ENCODE data around the gene LY86.
"Not testable (repeated sequence)": the region's sequence is repeated elsewhere in the genome, so short reads cannot be mapped to it uniquely, and the experiment has no call there.

Gene LY86

GRCh38 chr6:6661684-6662083 is 73.2 kb downstream of the LY86 start:
- no peak for DNase-seq (ENCODE audit: insufficient read length, low spot score)
- FAIRE-seq = no peak
- TF ChIP-seq SPI1 (IDR thresholded peaks at IDR 0.05; ENCODE audit: low read depth, low read length) = no peak

GRCh38 chr6:6663421-6664135 is 75.1 kb downstream of the LY86 start:
- no peak for FAIRE-seq

GRCh38 chr6:6665555-6666243 is 77.2 kb downstream of the LY86 start:
- DNase-seq (ENCODE audit: insufficient read length, low spot score) (no peak), FAIRE-seq (no peak)
- TF ChIP-seq SPI1 (IDR thresholded peaks at IDR 0.05; ENCODE audit: low read depth, low read length) = no peak
- TF ChIP-seq POLR2A (IDR thresholded peaks at IDR 0.05; ENCODE audit: low read depth, low read length) = no peak
- TF ChIP-seq TAF1 (IDR thresholded peaks at IDR 0.05; ENCODE audit: low read depth, low read length) = no peak

More at GRCh38 chr6:6663421-6664135, 75.1 kb downstream of the LY86 start:
- no peak for DNase-seq (ENCODE audit: insufficient read length, low spot score)
- no peak for TF ChIP-seq PAX5 (IDR thresholded peaks at IDR 0.05; ENCODE audit: insufficient read depth, low read length, severe bottlenecking)
- no peak for TF ChIP-seq TAF1 (IDR thresholded peaks at IDR 0.05; ENCODE audit: low read depth, low read length)
- no peak for TF ChIP-seq SPI1 (IDR thresholded peaks at IDR 0.05; ENCODE audit: low read depth, low read length)
- TF ChIP-seq POLR2AphosphoS5 (IDR thresholded peaks at IDR 0.05; ENCODE audit: low read depth, low read length) = no peak
- no peak for TF ChIP-seq POU2F2 (IDR thresholded peaks at IDR 0.05; ENCODE audit: low read depth, low read length)
- no peak for TF ChIP-seq POLR2A (IDR thresholded peaks at IDR 0.05; ENCODE audit: low read depth, low read length)

GRCh38 chr6:6670150-6670549 is 81.6 kb downstream of the LY86 start:
- DNase-seq (ENCODE audit: insufficient read length, low spot score); FAIRE-seq: not testable (repeated sequence)

- FAIRE-seq = no peak
- no peak for TF ChIP-seq SPI1 (IDR thresholded peaks at IDR 0.05; ENCODE audit: low read depth, low read length)
- TF ChIP-seq POU2F2 (IDR thresholded peaks at IDR 0.05; ENCODE audit: low read depth, low read length) = no peak
- TF ChIP-seq POLR2A (IDR thresholded peaks at IDR 0.05; ENCODE audit: low read depth, low read length) = no peak
- no peak for TF ChIP-seq POLR2AphosphoS5 (IDR thresholded peaks at IDR 0.05; ENCODE audit: low read depth, low read length)
- TF ChIP-seq PAX5 (IDR thresholded peaks at IDR 0.05; ENCODE audit: insufficient read depth, low read length, severe bottlenecking) = no peak
- no peak for TF ChIP-seq TAF1 (IDR thresholded peaks at IDR 0.05; ENCODE audit: low read depth, low read length)
- DNase-seq (ENCODE audit: insufficient read length, low spot score) = no peak
These were observed 86.4 kb downstream of the LY86 start for GRCh38 chr6:6674872-6675271.

- no peak for TF ChIP-seq PAX5 (IDR thresholded peaks at IDR 0.05; ENCODE audit: insufficient read depth, low read length, severe bottlenecking)
- peak; percentile 92 for FAIRE-seq
- peak; percentile 54 for DNase-seq (ENCODE audit: insufficient read length, low spot score)
These were observed 88.5 kb downstream of the LY86 start for GRCh38 chr6:6676910-6677441.

GRCh38 chr6:6678185-6678671 is 89.7 kb downstream of the LY86 start:
- no peak for FAIRE-seq

GRCh38 chr6:6678811-6679210 is 90.3 kb downstream of the LY86 start:
- FAIRE-seq (no peak), DNase-seq (ENCODE audit: insufficient read length, low spot score) (no peak)
- TF ChIP-seq POLR2AphosphoS5 (IDR thresholded peaks at IDR 0.05; ENCODE audit: low read depth, low read length) (no peak), POU2F2 (IDR thresholded peaks at IDR 0.05; ENCODE audit: low read depth, low read length) (no peak), PAX5 (IDR thresholded peaks at IDR 0.05; ENCODE audit: insufficient read depth, low read length, severe bottlenecking) (no peak), TAF1 (IDR thresholded peaks at IDR 0.05; ENCODE audit: low read depth, low read length) (no peak), POLR2A (IDR thresholded peaks at IDR 0.05; ENCODE audit: low read depth, low read length) (no peak), SPI1 (IDR thresholded peaks at IDR 0.05; ENCODE audit: low read depth, low read length) (no peak)

More at GRCh38 chr6:6678185-6678671, 89.7 kb downstream of the LY86 start:
- DNase-seq (ENCODE audit: insufficient read length, low spot score) = no peak
- TF ChIP-seq PAX5 (IDR thresholded peaks at IDR 0.05; ENCODE audit: insufficient read depth, low read length, severe bottlenecking) (no peak), SPI1 (IDR thresholded peaks at IDR 0.05; ENCODE audit: low read depth, low read length) (no peak), POU2F2 (IDR thresholded peaks at IDR 0.05; ENCODE audit: low read depth, low read length) (no peak), POLR2A (IDR thresholded peaks at IDR 0.05; ENCODE audit: low read depth, low read length) (no peak), POLR2AphosphoS5 (IDR thresholded peaks at IDR 0.05; ENCODE audit: low read depth, low read length) (no peak), TAF1 (IDR thresholded peaks at IDR 0.05; ENCODE audit: low read depth, low read length) (no peak)

- TF ChIP-seq TAF1 (IDR thresholded peaks at IDR 0.05; ENCODE audit: low read depth, low read length) (no peak), POLR2AphosphoS5 (IDR thresholded peaks at IDR 0.05; ENCODE audit: low read depth, low read length) (no peak), PAX5 (IDR thresholded peaks at IDR 0.05; ENCODE audit: insufficient read depth, low read length, severe bottlenecking) (no peak), POU2F2 (IDR thresholded peaks at IDR 0.05; ENCODE audit: low read depth, low read length) (no peak), SPI1 (IDR thresholded peaks at IDR 0.05; ENCODE audit: low read depth, low read length) (no peak), POLR2A (IDR thresholded peaks at IDR 0.05; ENCODE audit: low read depth, low read length) (no peak)
- DNase-seq (ENCODE audit: insufficient read length, low spot score) = no peak
- FAIRE-seq = no peak
These were observed 91.1 kb downstream of the LY86 start for GRCh38 chr6:6679633-6680032.

GRCh38 chr6:6680526-6680925 is 92.0 kb downstream of the LY86 start:
- no peak for TF ChIP-seq POLR2A (IDR thresholded peaks at IDR 0.05; ENCODE audit: low read depth, low read length)
- no peak for TF ChIP-seq TAF1 (IDR thresholded peaks at IDR 0.05; ENCODE audit: low read depth, low read length)
- TF ChIP-seq POU2F2 (IDR thresholded peaks at IDR 0.05; ENCODE audit: low read depth, low read length) = no peak
- no peak for TF ChIP-seq SPI1 (IDR thresholded peaks at IDR 0.05; ENCODE audit: low read depth, low read length)
- no peak for TF ChIP-seq PAX5 (IDR thresholded peaks at IDR 0.05; ENCODE audit: insufficient read depth, low read length, severe bottlenecking)
- no peak for TF ChIP-seq POLR2AphosphoS5 (IDR thresholded peaks at IDR 0.05; ENCODE audit: low read depth, low read length)
- FAIRE-seq (no peak), DNase-seq (ENCODE audit: insufficient read length, low spot score) (no peak)
